Retina (tissue), 1 donor: ENCODE measurements around the gene EFCAB8.

ENCODE experiments used
- DNase-seq: peaks from one replicate; pipeline ENCODE4 v3.0.0-alpha.2; 2016

Gene EFCAB8, protein sequence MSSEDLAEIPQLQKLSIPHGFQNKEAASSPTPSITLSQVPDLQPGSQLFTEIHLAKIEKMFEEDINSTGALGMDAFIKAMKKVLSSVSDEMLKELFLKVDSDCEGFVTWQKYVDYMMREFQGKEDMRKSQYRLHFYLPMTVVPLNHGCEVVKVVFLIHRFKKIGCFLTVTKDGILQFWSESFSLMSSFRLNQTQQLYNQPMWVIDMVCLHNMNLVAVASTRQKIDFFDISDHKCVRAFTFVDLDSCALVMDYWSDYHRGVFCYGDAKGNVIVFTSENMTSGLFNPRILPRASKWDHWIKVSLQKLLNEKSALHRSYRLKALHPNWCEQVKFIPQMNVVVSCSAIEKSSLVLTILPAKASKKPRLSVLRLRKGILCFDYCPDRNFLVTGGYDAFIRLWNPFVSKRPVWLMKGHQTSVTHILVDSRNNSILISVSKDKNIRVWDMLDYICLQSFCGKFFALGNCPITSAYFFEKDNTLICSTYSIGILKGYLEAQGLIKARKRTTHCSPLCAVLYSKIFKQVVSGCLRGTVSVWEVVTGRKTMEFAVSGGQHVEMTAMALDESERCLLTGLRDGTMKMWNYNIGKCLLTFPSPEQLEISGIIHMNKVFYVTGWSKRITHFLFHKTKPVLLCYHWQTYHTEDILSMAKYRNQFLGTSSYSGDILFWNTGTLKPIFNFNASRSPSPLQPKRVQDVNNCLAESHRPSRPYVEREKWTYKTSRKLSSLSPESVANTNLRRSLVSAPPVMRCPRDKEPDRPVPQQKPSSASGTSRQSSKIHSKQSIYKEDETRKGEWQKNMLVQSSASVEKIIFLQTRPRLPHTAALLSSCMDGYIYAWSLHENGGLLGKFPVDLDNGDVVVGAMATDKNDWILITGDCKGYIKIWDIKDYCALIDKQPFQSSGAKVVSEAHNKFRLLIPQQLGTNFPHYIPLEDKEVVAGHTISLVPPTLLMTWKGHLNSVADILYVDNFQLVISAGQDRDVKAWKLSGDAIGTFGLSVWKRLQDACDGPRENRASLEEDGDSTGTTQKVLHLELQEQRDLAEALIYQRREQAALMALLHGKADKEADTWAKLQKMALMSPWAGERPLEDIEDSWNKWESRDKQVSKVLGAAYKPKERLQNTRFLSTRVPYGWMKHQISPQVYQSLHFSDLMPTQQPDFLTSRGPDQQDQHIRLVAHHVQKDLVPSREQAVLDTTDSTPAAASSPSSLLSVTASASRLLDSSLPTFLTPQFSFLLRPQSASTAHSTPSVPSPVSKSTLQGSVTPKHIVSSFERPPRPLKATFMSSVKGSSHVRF

DNA sequence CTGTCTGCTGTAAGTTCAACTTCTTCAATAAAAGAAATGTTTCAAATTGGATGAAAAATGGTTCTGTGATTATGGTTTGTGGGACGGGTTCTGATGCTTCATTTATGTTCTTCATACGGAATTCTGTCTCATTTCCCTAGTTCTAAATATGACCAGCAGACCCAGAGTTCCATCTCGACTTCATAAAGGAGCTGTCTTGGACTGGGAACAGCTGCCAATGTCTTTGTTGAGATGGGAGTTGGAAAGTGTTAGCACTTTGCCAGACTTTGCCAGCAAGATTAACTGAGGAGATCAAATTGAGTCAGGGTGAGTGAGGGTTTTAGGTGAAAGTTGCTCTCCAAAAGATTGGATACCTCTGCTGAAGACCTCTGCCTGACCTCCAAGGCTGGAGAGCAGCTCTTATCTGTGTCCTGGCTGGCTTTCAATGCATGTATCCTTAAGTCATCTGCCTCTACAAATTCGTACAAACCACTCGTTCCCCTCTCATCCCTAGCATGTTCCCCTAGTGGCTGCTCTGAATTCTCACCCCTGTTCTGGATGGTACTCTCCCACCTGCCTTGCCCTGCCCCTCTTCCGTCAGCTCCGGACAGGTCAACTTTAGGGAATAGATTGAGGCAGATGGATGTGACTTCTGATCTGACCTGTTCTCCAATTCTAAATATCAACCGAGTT lies at the start of gene EFCAB8:
TSS of gene EFCAB8 (plus strand) at position 223 of the 672 bp plus-strand sequence. CDS start 4,870 bp downstream, outside the sequence.
- no peak for DNase-seq

GRCh38 chr20:32809907-32810306 lies 48.8 kb upstream of the EFCAB8 start:
- DNase-seq = no peak

DNA sequence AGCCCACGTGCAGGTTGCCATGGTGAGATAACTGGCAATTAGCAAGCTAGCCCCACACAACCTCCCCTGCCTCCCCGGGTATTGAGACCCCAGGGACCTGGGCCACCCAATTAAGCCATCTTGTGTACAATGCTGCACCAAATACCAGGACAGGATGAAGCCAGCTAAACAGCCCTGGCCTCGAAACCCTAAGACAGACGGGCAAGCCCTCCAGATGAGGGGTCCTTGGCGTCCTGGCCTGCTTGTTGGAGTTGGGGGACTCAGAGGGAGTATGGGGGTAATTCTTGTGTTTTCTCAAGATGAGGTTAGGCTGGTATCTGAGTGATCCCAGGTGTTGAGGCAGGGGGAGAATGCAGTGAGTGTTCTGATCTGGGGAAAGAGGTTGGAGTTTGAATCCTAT lies 47.8 kb upstream of the EFCAB8 start:
- no peak for DNase-seq

DNA sequence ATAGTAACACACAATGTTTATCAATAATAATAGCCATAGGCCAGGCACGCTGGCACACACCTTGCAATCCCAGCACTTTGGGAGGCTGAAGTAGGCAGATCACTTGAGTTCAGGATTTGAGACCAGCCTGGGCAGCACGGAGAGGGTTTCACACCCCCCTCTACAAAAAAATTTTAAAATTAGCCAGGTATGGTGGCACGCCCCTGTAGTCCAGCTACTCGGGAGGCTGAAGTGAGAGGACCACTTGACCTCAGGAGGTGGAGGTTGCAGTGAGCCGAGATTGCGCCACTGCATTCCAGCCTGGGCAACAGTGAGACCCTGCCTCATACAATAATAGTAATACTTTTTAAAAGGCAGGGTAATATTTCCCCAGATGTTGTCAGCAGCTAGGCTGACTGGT lies 46.8 kb upstream of the EFCAB8 start:
- DNase-seq = no peak

DNA sequence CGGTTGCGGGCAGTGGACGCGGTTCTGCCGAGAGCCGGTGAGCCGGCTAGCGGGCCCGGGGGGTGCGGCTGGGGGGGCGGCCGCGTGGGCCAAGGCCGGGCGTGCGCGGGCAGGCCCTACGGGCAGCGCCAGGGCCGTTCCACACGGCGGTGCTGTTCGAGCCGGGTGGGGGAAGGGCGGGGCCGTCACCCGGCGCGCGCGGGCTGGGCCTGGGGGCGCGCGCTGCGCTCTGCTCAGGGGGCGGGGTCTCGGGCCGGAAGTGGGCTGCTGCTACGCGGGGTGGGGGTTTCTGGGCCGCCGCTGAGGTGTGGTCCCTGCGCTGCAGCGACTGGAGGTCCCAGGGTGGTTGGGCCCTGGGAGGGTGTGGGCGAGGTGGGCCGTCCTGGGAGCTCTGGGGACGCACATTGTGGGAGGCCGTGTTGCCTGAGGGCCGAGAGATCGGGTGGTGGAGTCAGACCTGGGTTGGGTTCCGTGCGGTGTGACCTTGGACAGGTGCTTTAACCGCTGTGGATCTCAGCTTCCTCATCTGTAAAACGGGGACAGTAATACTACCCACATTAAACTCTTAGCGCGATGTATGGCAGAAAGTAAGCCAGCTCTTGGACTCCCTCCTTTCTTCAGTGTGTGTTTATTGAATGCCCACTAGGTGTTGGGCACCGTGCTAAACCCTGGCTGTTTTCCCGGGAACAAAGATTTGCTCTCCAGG lies 38.6 kb upstream of the EFCAB8 start:
- DNase-seq = peak; percentile 76

GRCh38 chr20:32820698-32821377 lies 37.9 kb upstream of the EFCAB8 start:
- no peak for DNase-seq

- no peak for DNase-seq
These were observed 36.5 kb upstream of the EFCAB8 start for GRCh38 chr20:32822225-32822624.

DNA sequence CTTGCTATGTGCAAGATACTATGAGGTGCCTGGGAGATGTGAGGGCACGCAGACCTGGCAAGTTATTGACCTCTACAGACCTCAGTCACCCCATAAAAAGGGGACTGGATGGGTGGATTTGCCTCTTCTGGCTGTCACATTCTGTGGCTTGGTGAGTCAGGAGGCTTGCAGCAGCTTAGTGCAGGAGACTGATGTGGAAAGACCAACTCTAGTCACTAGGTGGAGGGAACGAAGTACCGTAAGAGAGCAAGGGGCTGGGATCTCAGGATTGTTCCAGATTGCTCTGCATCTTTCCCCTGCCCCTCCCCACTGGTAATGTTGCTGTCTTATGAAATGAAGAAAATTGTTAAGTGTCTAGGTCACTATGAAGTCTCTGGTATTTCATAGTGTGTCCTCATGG lies 35.6 kb upstream of the EFCAB8 start:
- DNase-seq = no peak

GRCh38 chr20:32823737-32824588 lies 34.8 kb upstream of the EFCAB8 start:
- no peak for DNase-seq

DNA sequence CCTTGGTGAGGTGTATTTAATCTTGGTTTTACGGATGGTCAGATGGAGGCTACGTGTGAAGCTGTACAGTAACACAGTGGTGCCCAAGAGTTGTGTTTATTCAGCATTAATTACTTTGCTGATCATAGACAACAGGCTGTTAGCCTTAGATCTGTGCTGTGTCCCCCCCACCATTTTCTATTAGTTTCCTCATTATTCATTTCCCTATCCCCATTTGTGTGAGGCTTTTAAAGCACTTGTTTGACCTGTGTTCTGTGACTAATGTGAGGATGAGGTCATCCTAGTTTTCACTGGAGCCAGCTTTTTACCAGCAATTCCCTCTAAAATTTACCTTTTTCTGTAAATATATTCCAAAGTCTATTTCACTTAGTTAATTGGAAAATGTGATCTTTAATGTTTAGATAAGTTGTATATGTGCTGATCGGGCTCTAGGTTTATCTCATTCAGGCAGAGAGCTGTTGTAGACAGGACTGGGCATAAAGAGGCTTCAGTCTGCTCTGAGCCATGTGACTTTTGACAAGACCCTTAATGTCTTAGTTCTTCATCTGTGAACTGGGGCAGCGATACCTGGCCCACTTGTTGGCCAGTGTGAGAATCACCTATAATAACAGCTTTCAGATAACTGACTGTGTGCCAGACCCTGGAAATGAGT lies 30.6 kb upstream of the EFCAB8 start:
- no peak for DNase-seq

DNA sequence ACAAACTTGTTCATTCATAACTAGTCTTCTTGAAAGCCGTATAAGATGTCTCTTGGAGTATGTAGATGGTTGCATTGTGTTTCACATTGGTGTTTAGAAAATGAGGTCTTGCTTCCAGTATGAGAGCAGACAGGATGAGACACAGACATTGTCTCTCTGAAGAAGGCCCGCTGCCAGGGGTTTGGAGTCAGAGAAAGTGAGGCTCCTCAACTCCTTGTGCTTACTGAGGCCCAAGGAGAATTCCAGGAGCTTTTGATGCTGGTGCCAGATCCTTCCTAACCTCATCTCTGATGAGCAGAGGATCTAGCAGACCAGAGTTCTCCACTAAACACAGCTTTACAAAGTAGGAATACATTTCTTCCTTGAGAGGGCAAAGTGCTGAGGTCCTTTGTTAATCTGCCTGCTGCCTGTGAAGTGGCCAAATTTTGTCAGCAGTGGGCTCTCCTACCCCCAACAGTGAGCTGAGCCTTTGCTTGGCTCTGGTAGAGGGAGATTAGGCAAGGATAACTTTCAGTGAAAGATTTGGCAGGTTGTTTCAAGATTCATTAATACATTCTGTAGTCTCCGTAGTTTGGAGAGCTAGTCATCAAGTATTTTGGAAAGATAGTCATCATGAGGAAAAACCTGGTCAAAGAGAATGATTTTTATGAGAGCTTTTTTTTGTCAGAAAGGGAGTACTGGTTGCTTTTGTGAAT lies 29.3 kb upstream of the EFCAB8 start:
- no peak for DNase-seq

GRCh38 chr20:32830437-32830836 lies 28.3 kb upstream of the EFCAB8 start:
- DNase-seq = no peak

- no peak for DNase-seq
These were observed 26.7 kb upstream of the EFCAB8 start for GRCh38 chr20:32831982-32832381.

DNA sequence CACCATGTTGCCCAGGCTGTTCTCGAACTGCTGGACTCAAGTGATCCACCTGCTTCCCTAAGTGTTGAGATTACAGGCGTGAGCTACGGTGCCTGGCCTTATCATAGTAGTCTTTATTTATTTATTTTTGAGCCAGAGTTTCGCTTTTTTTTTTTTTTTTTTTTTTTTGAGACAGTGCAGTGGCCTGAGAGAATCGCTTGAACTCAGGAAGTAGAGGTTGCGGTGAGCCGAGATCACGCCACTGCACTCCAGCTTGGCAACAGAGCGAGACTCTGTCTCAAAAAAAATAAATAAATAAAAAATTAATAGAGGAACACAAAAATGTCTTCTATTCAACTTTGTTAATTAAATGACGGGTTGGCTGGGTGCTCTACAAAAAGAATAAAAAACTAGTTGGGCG lies 26.1 kb upstream of the EFCAB8 start:
- no peak for DNase-seq

DNA sequence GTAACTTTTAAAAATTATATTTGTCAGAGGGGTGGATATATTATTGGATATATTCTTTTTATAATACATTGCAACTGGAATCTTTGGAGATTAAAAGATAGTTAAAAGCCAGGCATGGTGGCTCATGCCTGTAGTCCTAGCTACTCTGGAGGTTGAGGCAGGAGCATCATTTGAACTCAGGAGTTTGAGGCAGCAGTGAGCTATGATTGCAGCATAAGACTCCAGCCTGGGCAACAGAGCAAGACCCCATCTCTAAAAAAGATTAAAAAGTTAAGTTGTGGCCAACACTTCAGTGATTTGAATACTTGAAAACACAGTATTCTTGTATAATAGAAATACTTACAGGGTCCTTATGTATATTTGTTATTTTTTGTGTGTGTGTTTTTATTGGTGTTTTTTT lies 23.8 kb upstream of the EFCAB8 start:
- DNase-seq = no peak

DNA sequence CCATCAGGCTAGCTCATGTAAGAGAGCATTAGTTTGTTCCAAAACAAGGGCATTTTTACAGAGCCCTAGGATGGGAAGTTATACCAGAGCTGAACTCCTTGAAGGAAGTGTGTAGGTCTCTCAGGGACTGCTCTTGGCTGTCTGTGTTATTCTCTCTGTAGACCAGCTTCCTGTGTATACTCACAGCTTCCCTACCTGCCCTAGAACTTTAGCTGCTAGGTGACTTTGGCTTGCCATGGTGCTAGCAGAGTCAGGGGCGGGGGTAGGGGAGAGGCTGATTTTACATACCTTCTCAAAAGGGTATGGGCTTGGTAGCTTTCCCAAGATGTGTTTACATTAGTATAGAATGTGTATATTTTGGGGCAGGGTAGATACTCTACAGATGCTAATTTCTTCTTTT lies 21.6 kb upstream of the EFCAB8 start:
- no peak for DNase-seq

- no peak for DNase-seq
These were observed 19.3 kb upstream of the EFCAB8 start for GRCh38 chr20:32839227-32839981.

GRCh38 chr20:32839982-32840285 lies 18.8 kb upstream of the EFCAB8 start:
- no peak for DNase-seq

- no peak for DNase-seq
These were observed 17.5 kb upstream of the EFCAB8 start for GRCh38 chr20:32841174-32841573.
